WTC11 (cell line): Measurements from ENCODE around the gene CNTN5. TPM values are rescaled to one million over a fixed set of nuclear protein-coding genes. Genes with fewer than 3 reads are reported as not detected.

Experiments used
- ATAC-seq: fragments of 200-7000 bp; cut with Tn5 transposase; 2 replicates; pipeline ENCODE4 v1.10.0; 2021; ENCODE audit warnings: mild to moderate bottlenecking, moderate library complexity
- CTCF ChIA-PET: fragments of 300-600 bp; sonication (Branson Sonifier 250); formaldehyde crosslinking; loops from one replicate; lab custom pipeline; 2021; ENCODE audit warnings: antibody characterized with exemption; lab: Charles Lee
- POLR2A ChIA-PET: fragments of 350-600 bp; sonication (Branson Sonifier 250); formaldehyde crosslinking; loops from one replicate; lab custom pipeline; 2021; ENCODE audit warnings: antibody characterized with exemption; lab: Charles Lee
- DNase-seq: peaks from one replicate; pipeline ENCODE4 v3.0.0; 2021; ENCODE audit warnings: low spot score
- H3K27ac Mint-ChIP-seq: 2 replicates; pipeline ENCODE4 v1.8.0; 2021; ENCODE audit warnings: mixed read lengths
- H3K27me3 Mint-ChIP-seq: 2 replicates; pipeline ENCODE4 v1.8.0; 2021; ENCODE audit warnings: low read depth, mild to moderate bottlenecking, moderate library complexity, mixed read lengths
- H3K36me3 Mint-ChIP-seq: 2 replicates; pipeline ENCODE4 v1.8.0; 2021; ENCODE audit warnings: mixed read lengths
- H3K4me1 Mint-ChIP-seq: 2 replicates; pipeline ENCODE4 v1.8.0; 2022; ENCODE audit warnings: mixed read lengths
- H3K4me3 Mint-ChIP-seq: 2 replicates; pipeline ENCODE4 v1.8.0; 2021; ENCODE audit warnings: mild to moderate bottlenecking, moderate library complexity, mixed read lengths
- H3K9me3 Mint-ChIP-seq: 2 replicates; pipeline ENCODE4 v1.8.0; 2021; ENCODE audit warnings: mixed read lengths
- ATF6 ChIP-seq: sonication (generic); formaldehyde crosslinking; IDR thresholded peaks from 2 replicates; pipeline ENCODE4 v1.8.1; 2023; ENCODE audit warnings: mild to moderate bottlenecking, missing genetic modification reagents
- CDX4 ChIP-seq: fragments of 250-450 bp; sonication (Bioruptor Pico); IDR thresholded peaks from 2 replicates; pipeline ENCODE4 v1.9.0; 2021; ENCODE audit warnings: moderate library complexity, mild to moderate bottlenecking, inconsistent platforms, borderline replicate concordance
- CREM ChIP-seq: sonication (generic); formaldehyde crosslinking; IDR thresholded peaks from 2 replicates; pipeline ENCODE4 v1.8.1; 2022; ENCODE audit warnings: mild to moderate bottlenecking, missing genetic modification reagents, moderate library complexity
- ELF4 ChIP-seq: sonication (generic); formaldehyde crosslinking; IDR thresholded peaks from 2 replicates; pipeline ENCODE4 v1.8.1; 2022; ENCODE audit warnings: low read depth, mild to moderate bottlenecking, moderate library complexity, missing genetic modification reagents
- FOXJ3 ChIP-seq: sonication (generic); formaldehyde crosslinking; IDR thresholded peaks from 2 replicates; pipeline ENCODE4 v1.9.0; 2021; ENCODE audit warnings: missing genetic modification reagents, mild to moderate bottlenecking, borderline replicate concordance
- GRHL2 ChIP-seq: fragments of 250-450 bp; sonication (Bioruptor Pico); IDR thresholded peaks from 2 replicates; pipeline ENCODE4 v1.8.0; 2022; ENCODE audit warnings: mild to moderate bottlenecking, moderate library complexity; ENCODE audit not compliant: insufficient replicate concordance, severe bottlenecking
- NFATC4 ChIP-seq: fragments of 250-450 bp; sonication (Bioruptor Pico); IDR thresholded peaks from 2 replicates; pipeline ENCODE4 v1.9.0; 2021; ENCODE audit warnings: mild to moderate bottlenecking
- OVOL2 ChIP-seq: fragments of 250-450 bp; sonication (Bioruptor Pico); IDR thresholded peaks from 2 replicates; pipeline ENCODE4 v1.9.0; 2021; ENCODE audit warnings: mild to moderate bottlenecking, borderline replicate concordance
- PRRX2 ChIP-seq: fragments of 250-450 bp; sonication (Bioruptor Pico); IDR thresholded peaks from 2 replicates; pipeline ENCODE4 v1.8.0; 2021; ENCODE audit warnings: mild to moderate bottlenecking
- SMAD3 ChIP-seq: sonication (generic); formaldehyde crosslinking; IDR thresholded peaks from 2 replicates; pipeline ENCODE4 v1.8.0; 2022; ENCODE audit warnings: missing genetic modification reagents, mild to moderate bottlenecking, borderline replicate concordance
- SMAD4 ChIP-seq: sonication (generic); formaldehyde crosslinking; IDR thresholded peaks from 2 replicates; pipeline ENCODE4 v1.8.0; 2022; ENCODE audit warnings: mild to moderate bottlenecking, missing genetic modification reagents
- TCF7 ChIP-seq: sonication (generic); formaldehyde crosslinking; IDR thresholded peaks from 2 replicates; pipeline ENCODE4 v1.8.0; 2022; ENCODE audit warnings: mild to moderate bottlenecking, low read depth, missing genetic modification reagents, moderate library complexity
- TEAD1 ChIP-seq: sonication (generic); formaldehyde crosslinking; IDR thresholded peaks from 2 replicates; pipeline ENCODE4 v1.8.0; 2022; ENCODE audit warnings: mild to moderate bottlenecking, missing genetic modification reagents
- ZNF263 ChIP-seq: sonication (generic); formaldehyde crosslinking; IDR thresholded peaks from 2 replicates; pipeline ENCODE4 v1.8.1; 2022; ENCODE audit warnings: low read depth, mild to moderate bottlenecking, moderate library complexity, missing genetic modification reagents
- total RNA-seq: library from RNA; stranded (reverse); gene quantifications from 3 replicates; pipeline ENCODE4 v1.2.3, GENCODE V29; 2021
- TF ChIP-seq, protein P1 (sequence below): fragments of 250-450 bp; sonication (Bioruptor Pico); IDR thresholded peaks from 2 replicates; pipeline ENCODE4 v1.9.0; 2021; ENCODE audit warnings: mild to moderate bottlenecking, borderline replicate concordance
- TF ChIP-seq, protein P2 (sequence below): fragments of 200-600 bp; IDR thresholded peaks from 2 replicates; pipeline ENCODE4 v1.8.0; 2022; ENCODE audit warnings: antibody characterized with exemption

CNTN5 gene
- total RNA-seq, 1 experiment from 2014 or later, result 0.07 TPM

DNA sequence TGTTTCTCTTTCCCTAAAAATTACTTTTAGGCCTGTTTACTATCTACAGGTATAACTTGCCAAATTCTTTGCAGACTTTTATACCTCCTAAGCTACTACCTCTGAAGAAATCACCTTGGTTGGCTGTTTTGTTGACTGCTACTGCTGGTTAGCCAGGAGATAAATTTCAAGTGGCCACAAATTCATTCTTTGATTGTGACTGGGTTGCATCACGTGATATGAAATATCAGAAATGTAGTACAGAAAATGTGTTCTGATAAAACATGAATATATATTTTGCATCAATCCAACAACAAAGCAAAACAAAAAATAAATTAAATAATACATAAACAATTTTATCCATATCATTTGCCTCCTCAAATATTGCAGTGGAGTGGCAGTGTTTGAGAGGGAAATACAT is 291.1 kb downstream of the CNTN5 start (continued):
- TF ChIP-seq, protein P1, sequence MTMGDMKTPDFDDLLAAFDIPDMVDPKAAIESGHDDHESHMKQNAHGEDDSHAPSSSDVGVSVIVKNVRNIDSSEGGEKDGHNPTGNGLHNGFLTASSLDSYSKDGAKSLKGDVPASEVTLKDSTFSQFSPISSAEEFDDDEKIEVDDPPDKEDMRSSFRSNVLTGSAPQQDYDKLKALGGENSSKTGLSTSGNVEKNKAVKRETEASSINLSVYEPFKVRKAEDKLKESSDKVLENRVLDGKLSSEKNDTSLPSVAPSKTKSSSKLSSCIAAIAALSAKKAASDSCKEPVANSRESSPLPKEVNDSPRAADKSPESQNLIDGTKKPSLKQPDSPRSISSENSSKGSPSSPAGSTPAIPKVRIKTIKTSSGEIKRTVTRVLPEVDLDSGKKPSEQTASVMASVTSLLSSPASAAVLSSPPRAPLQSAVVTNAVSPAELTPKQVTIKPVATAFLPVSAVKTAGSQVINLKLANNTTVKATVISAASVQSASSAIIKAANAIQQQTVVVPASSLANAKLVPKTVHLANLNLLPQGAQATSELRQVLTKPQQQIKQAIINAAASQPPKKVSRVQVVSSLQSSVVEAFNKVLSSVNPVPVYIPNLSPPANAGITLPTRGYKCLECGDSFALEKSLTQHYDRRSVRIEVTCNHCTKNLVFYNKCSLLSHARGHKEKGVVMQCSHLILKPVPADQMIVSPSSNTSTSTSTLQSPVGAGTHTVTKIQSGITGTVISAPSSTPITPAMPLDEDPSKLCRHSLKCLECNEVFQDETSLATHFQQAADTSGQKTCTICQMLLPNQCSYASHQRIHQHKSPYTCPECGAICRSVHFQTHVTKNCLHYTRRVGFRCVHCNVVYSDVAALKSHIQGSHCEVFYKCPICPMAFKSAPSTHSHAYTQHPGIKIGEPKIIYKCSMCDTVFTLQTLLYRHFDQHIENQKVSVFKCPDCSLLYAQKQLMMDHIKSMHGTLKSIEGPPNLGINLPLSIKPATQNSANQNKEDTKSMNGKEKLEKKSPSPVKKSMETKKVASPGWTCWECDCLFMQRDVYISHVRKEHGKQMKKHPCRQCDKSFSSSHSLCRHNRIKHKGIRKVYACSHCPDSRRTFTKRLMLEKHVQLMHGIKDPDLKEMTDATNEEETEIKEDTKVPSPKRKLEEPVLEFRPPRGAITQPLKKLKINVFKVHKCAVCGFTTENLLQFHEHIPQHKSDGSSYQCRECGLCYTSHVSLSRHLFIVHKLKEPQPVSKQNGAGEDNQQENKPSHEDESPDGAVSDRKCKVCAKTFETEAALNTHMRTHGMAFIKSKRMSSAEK, result no peak
- TF ChIP-seq, all 79 proteins: peak for 0

- no peak overlapping the region for H3K4me3 Mint-ChIP-seq
- no peak overlapping the region for H3K27ac Mint-ChIP-seq
- ChIA-PET POLR2A (no interaction called here), CTCF (no interaction called here)
- no peak for ATAC-seq
- no peak for TF ChIP-seq ATF6 (CRISPR knock-in tag)
- no peaks in the 10 kb centered on the region for H3K9me3 Mint-ChIP-seq
- no peaks in the 10 kb centered on the region for H3K4me1 Mint-ChIP-seq
- DNase-seq, result no peak
- no peaks in the 10 kb centered on the region for H3K36me3 Mint-ChIP-seq
- no peaks in the 10 kb centered on the region for H3K27me3 Mint-ChIP-seq
Observed at GRCh38 chr11:99316776-99317520, 296.2 kb downstream of the CNTN5 start.

DNA sequence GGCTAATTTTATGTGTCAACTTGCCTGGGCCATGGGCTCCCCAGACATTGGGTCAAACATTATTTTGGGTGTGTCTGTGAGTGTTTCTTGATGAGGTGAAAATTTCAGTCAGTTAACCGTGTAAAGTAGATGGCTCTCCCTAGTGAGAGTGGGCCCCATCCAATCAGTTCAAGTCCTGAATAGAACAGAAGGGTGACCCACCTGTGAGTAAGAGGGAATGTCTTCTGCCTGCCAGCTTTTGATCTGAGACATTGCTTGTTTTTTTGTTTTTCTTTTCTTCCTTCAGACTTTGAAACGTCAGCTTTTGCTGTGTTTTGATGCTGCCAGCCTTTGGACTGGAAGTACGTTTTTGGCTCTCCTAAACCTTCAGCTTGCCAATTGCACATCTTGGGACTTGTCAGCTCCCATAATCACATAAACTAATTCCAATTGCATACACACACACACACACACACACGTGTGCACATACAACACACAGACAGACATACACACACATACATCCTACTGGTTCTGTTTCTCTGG is 300.1 kb downstream of the CNTN5 start:
- no peak overlapping the region for H3K4me3 Mint-ChIP-seq
- POLR2A ChIA-PET, result no interaction called here
- no peak for ATAC-seq
- TF ChIP-seq, protein P2, sequence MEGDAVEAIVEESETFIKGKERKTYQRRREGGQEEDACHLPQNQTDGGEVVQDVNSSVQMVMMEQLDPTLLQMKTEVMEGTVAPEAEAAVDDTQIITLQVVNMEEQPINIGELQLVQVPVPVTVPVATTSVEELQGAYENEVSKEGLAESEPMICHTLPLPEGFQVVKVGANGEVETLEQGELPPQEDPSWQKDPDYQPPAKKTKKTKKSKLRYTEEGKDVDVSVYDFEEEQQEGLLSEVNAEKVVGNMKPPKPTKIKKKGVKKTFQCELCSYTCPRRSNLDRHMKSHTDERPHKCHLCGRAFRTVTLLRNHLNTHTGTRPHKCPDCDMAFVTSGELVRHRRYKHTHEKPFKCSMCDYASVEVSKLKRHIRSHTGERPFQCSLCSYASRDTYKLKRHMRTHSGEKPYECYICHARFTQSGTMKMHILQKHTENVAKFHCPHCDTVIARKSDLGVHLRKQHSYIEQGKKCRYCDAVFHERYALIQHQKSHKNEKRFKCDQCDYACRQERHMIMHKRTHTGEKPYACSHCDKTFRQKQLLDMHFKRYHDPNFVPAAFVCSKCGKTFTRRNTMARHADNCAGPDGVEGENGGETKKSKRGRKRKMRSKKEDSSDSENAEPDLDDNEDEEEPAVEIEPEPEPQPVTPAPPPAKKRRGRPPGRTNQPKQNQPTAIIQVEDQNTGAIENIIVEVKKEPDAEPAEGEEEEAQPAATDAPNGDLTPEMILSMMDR, result no peak
- TF ChIP-seq SMAD3 (CRISPR knock-in tag), result no peak
- no peak for TF ChIP-seq ELF4 (CRISPR knock-in tag)
- TF ChIP-seq CDX4 (CRISPR knock-in tag), result no peak
- TF ChIP-seq, protein P1, result no peak
- no peak for TF ChIP-seq FOXJ3 (CRISPR knock-in tag)
- TF ChIP-seq SMAD4 (CRISPR knock-in tag), result no peak
- TF ChIP-seq TCF7 (CRISPR knock-in tag), result no peak
- no peak for TF ChIP-seq PRRX2 (CRISPR knock-in tag)
- no peak for TF ChIP-seq NFATC4 (CRISPR knock-in tag)
- TF ChIP-seq GRHL2 (CRISPR knock-in tag), result no peak
- TF ChIP-seq OVOL2 (CRISPR knock-in tag), result no peak
- TF ChIP-seq CREM (CRISPR knock-in tag), result no peak
- no peak for TF ChIP-seq ZNF263 (CRISPR knock-in tag)
- no peak for TF ChIP-seq TEAD1 (CRISPR knock-in tag)

More for the DNA sequence above, 300.1 kb downstream of the CNTN5 start:
- Mint-ChIP-seq H3K9me3 (no peaks in the 10 kb centered on the region), H3K27ac (no peak overlapping the region), H3K27me3 (no peaks in the 10 kb centered on the region), H3K36me3 (no peaks in the 10 kb centered on the region), H3K4me1 (peaks cover 3% of the 10 kb centered on the region)
- CTCF ChIA-PET, result no interaction called here
- no peak for DNase-seq
